Thymus (tissue), 11 donors: ENCODE results near the gene TNFRSF4. TPM values are rescaled to one million over a fixed set of nuclear protein-coding genes. Genes with fewer than 3 reads are reported as not detected.

ENCODE experiments used
- DNase-seq, 9 donors: peaks; one replicate each; pipeline ENCODE4 v3.0.0-alpha.2; 2013; ENCODE audit warnings: low spot score in 9 of 9, low read depth in 6 of 9, missing footprints in 1 of 9
- H3K27ac ChIP-seq, 2 donors: one replicate each; pipeline ENCODE4 v1.5.1; 2013; ENCODE audit warnings: control low read depth in 1 of 2, low read depth in 1 of 2, low read length in 1 of 2, mild to moderate bottlenecking in 1 of 2, moderate library complexity in 1 of 2
- H3K27me3 ChIP-seq, 2 donors: one replicate each; pipeline ENCODE4 v1.5.1; 2013; ENCODE audit warnings: low read length in 1 of 2; ENCODE audit not compliant: control insufficient read depth in 2 of 2, insufficient read depth in 1 of 2
- H3K36me3 ChIP-seq, 2 donors: one replicate each; pipeline ENCODE4 v1.5.1; 2013; ENCODE audit warnings: low read length in 1 of 2, mild to moderate bottlenecking in 1 of 2, moderate library complexity in 1 of 2; ENCODE audit not compliant: control insufficient read depth in 2 of 2, insufficient read depth in 2 of 2
- H3K4me1 ChIP-seq, 2 donors: one replicate each; pipeline ENCODE4 v1.5.1; 2013; ENCODE audit warnings: low read length in 2 of 2; ENCODE audit not compliant: control insufficient read depth in 2 of 2, insufficient read depth in 2 of 2
- H3K4me3 ChIP-seq, 2 donors: one replicate each; pipeline ENCODE4 v1.5.1; 2013; ENCODE audit warnings: low read length in 2 of 2, control low read depth in 1 of 2, mild to moderate bottlenecking in 1 of 2
- H3K9me3 ChIP-seq, 2 donors: one replicate each; pipeline ENCODE4 v1.5.1; 2013; ENCODE audit warnings: low read length in 1 of 2, mild to moderate bottlenecking in 1 of 2; ENCODE audit not compliant: control insufficient read depth in 2 of 2, insufficient read depth in 1 of 2
- WGBS: extraction: QIAGEN DNeasy Blood & Tissue Kit; methylation state at CpG from one replicate; pipeline ENCODE4 v1.1.7; 2013; 5-methylcytosine and 5-hydroxymethylcytosine counted together
- polyA plus RNA-seq: library from polyadenylated mRNA; stranded (reverse); fragments of 200-250 nt; gene quantifications from one replicate; pipeline ENCODE4 v1.2.3, GENCODE V29; 2013
- total RNA-seq: library from RNA; stranded (reverse); fragments of 120-200 nt; gene quantifications from one replicate; pipeline ENCODE4 v1.2.4, GENCODE V29; 2013
- donor health status: healthy.

Gene TNFRSF4
- total and polyA plus RNA-seq, 2 donors: 12.7 to 18.8 TPM

GRCh38 chr1:1225238-1225845, 11.4 kb upstream of the TNFRSF4 start:
- no peaks in the 10 kb centered on the region for H3K27me3 ChIP-seq
- peaks cover 0 to 1% of the 10 kb centered on the region in 2 donors for H3K9me3 ChIP-seq
- peaks cover 10% of the 10 kb centered on the region in 2 donors for H3K4me1 ChIP-seq
- H3K4me3 ChIP-seq: no peak overlapping the region
- DNase-seq: no peak
- WGBS: 93% methylated on average over 34 of the region's 34 CpGs
- H3K27ac ChIP-seq: no peak overlapping the region
- peaks cover 70 to 85% of the 10 kb centered on the region in 2 donors for H3K36me3 ChIP-seq

GRCh38 chr1:1223891-1224290, 9.9 kb upstream of the TNFRSF4 start:
- DNase-seq: no peak
- Histone ChIP-seq H3K4me1 (no peaks in the 10 kb centered on the region), H3K9me3 (peaks cover 0 to 1% of the 10 kb centered on the region in 2 donors), H3K4me3 (no peak overlapping the region), H3K36me3 (peaks cover 78 to 96% of the 10 kb centered on the region in 2 donors), H3K27ac (no peak overlapping the region), H3K27me3 (no peaks in the 10 kb centered on the region)
- WGBS: 95% methylated on average over 21 of the region's 21 CpGs

DNA sequence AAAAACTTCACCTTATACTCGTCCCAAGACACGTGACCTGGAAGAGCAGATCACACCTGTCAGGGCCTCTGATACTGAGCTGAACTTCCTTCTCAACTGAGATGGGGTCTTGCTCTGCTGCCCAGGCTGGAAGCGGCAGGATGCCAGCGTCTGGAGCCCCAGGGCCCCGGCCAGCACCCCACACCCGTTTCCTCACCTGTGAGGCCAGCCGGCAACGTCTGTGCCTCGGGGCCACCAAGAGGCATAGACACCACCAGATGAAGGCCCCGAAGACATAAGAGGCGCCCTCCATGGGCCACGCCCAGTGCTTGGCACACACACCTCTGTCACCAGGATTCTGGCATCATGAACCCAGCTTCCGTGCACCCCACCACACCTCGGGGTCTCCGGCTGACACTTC, 9.4 kb upstream of the TNFRSF4 start:
- Histone ChIP-seq H3K4me1 (no peaks in the 10 kb centered on the region), H3K4me3 (no peak overlapping the region), H3K36me3 (peaks cover 78 to 96% of the 10 kb centered on the region in 2 donors), H3K27ac (no peak overlapping the region), H3K27me3 (no peaks in the 10 kb centered on the region), H3K9me3 (peaks cover 0 to 1% of the 10 kb centered on the region in 2 donors)
- no peak for DNase-seq
- WGBS: 97% methylated on average over 15 of the region's 15 CpGs

GRCh38 chr1:1222575-1223225, 8.7 kb upstream of the TNFRSF4 start:
- DNase-seq: no peak
- Histone ChIP-seq H3K4me1 (peaks cover 0 to 4% of the 10 kb centered on the region in 2 donors), H3K4me3 (no peak overlapping the region), H3K27me3 (no peaks in the 10 kb centered on the region), H3K9me3 (peaks cover 1% of the 10 kb centered on the region in 2 donors), H3K36me3 (peaks cover 78 to 96% of the 10 kb centered on the region in 2 donors), H3K27ac (no peak overlapping the region)
- WGBS: 93% methylated on average over 44 of the region's 44 CpGs

- 89% methylated on average over 30 of the region's 30 CpGs for WGBS
- H3K27me3 ChIP-seq: no peaks in the 10 kb centered on the region
- no peak overlapping the region for H3K27ac ChIP-seq
- H3K4me3 ChIP-seq: no peak overlapping the region
- no peak for DNase-seq
- H3K36me3 ChIP-seq: peaks cover 76 to 96% of the 10 kb centered on the region in 2 donors
- peaks cover 0 to 4% of the 10 kb centered on the region in 2 donors for H3K4me1 ChIP-seq
- H3K9me3 ChIP-seq: peaks cover 1 to 4% of the 10 kb centered on the region in 2 donors
Measured at GRCh38 chr1:1221887-1222574, 8.1 kb upstream of the TNFRSF4 start.

DNA sequence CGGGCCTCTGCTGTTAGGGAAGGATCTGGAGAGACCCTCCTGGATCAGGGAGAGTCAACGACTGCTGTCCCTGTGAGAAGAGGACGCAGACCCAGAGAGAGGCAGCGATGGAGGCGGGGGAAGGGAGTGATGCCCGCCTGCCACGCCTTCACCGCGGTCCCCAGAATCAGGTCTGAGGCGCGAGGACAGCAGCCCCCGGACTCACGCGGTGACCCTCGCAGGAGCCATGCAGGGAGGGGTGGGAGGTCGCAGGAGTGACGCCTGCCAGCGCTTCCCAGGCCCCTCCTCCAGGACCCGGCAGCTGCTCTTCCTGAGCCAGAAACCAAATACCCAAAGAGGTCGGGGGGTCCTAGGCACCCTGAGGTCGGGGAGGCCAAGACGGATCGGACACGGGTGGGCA, 6.2 kb upstream of the TNFRSF4 start:
- DNase-seq: no peak
- H3K27ac ChIP-seq: no peak overlapping the region

GRCh38 chr1:1219341-1219740, 5.4 kb upstream of the TNFRSF4 start:
- Histone ChIP-seq H3K27me3 (peaks cover 0 to 3% of the 10 kb centered on the region in 2 donors), H3K27ac (no peak overlapping the region), H3K9me3 (peaks cover 0 to 4% of the 10 kb centered on the region in 2 donors), H3K36me3 (peaks cover 69 to 79% of the 10 kb centered on the region in 2 donors), H3K4me1 (peaks cover under 1 to 31% of the 10 kb centered on the region in 2 donors), H3K4me3 (no peak overlapping the region)
- DNase-seq: no peak
- WGBS: 98% methylated on average over 20 of the region's 20 CpGs

More for the DNA sequence above, 6.2 kb upstream of the TNFRSF4 start:
- Histone ChIP-seq H3K36me3 (peaks cover 74 to 88% of the 10 kb centered on the region in 2 donors), H3K27me3 (no peaks in the 10 kb centered on the region), H3K9me3 (peaks cover 0 to 4% of the 10 kb centered on the region in 2 donors), H3K4me3 (no peak overlapping the region), H3K4me1 (peaks cover 0 to 22% of the 10 kb centered on the region in 2 donors)
- WGBS: 96% methylated on average over 24 of the region's 24 CpGs

DNA sequence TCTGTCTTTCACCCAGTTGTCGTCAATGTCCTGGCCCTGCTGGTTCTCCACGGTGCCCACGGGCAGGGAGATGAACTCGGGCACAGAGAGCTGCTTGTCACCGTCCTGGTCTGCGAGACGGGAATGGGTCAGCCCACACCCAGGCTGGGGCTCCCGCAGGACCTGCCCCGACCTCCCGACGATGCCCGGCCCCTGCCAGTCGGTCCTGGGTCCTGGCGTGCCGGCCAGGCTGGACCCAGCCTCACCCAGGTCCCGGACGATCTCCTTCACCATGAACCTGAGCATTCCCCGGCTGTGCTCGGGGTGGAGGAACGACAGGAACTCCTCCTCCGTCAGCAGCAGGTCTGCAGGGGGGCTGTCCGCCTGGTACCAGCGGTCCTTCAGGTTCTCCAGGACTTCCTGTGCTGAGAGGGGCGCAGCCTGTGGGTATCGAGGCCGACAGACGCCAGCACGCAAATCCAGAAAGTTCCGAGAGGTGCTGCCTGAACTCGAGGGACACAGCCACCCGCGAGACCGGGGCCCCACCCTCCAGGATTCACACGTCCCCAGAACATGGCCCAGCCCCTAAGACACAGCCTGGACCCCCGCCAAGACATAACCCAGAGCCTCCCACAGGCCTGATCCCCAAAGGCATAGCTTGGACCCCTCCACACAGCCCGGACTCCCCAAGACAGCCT, 4.7 kb upstream of the TNFRSF4 start:
- Histone ChIP-seq H3K27ac (no peak overlapping the region), H3K36me3 (peaks cover 66 to 73% of the 10 kb centered on the region in 2 donors), H3K4me3 (no peak overlapping the region), H3K27me3 (peaks cover 0 to 9% of the 10 kb centered on the region in 2 donors), H3K9me3 (peaks cover 0 to 4% of the 10 kb centered on the region in 2 donors), H3K4me1 (peaks cover 6 to 38% of the 10 kb centered on the region in 2 donors)
- DNase-seq: no peak
- whole genome bisulfite sequencing: 98% methylated on average over 36 of the region's 36 CpGs
